ENCODE measurements around the gene MFSD6L.
A peak's percentile ranks its signal among the peaks of the same experiment; 100 is the strongest.

Gene MFSD6L, protein sequence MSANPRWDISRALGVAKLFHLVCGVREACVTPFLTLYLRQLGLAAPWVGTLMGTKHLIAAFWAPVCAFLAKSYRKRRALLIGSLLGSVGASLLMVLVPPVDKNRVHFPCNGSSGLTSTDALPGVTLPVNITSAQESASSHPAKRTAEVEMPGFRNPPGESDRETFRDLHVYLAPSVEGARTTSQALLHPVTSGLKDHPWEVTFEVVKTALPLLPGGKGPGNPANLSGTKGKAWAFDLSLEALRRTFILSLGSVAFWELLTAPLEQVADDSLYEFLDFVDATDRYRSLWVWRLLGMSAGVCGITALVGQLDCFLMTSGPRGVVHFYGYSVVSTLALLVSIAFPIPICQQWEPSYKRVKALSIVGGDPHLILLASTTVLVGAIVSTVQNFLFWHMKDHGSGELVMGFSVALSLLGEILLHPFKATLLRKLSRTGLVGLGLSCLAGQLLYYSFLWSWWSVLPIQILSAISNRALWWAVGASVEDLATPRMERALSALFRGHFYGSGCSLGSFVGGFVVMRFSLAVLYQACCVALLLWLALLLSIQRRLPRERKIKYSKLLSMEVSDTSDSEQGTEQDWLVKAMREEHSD

DNA sequence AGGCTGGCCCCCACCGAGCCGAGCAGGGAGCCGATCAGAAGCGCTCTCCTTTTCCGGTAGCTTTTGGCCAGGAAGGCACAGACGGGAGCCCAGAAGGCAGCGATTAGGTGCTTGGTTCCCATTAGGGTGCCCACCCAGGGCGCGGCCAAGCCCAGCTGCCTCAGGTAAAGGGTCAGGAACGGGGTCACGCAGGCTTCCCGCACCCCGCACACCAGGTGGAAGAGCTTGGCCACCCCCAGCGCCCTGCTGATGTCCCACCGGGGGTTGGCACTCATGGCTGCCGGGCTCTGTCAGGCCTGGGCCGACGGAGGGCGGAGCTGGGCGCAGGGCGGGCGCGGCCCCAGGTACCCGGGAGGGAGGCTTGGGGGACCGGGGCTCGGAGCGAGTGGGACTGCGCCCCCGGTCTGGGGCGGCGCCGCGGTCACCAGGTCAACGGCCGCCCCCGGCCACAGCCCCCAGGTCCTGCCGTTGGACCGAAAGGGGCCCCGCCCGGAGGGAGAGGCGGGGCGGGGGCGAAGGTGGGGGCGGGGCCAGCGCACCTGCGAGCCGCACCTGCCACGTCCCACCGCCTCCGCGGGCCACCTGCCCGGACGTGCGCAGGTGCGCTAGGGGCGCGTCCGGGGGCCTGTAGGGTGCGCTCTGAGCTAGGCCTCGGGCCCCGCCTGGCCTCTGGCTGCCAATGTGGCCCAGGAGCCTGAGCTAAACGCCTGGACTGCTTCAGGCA is at the start of gene MFSD6L:
MFSD6L (minus strand) TSS at position 520 of the 724 bp plus-strand sequence; CDS start at position 275, 245 bp downstream.
- no peak for DNase-seq (ENCODE audit: low read depth in 3 of 3)

DNA sequence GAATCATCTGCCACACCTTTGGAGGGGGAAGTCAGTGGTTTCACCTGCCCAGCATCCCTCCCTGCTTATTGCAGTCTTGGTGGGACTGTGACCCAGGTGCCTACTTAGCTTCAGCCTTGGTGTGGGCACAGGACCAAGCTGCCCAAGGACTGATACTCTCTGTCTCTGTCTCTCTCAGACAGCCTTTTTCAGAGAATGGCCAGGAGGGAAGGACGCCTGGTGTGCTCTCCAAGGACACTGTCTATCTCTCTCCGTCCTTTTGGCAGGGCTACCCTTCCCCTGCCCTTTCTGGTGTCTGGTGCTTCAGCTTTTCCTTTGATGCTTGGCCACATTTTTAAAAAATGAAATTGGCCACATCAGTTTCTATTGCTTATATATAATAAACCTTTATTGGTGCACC is 48.7 kb upstream of the MFSD6L start:
- no peak for DNase-seq (ENCODE audit: low read depth in 3 of 3)

DNA sequence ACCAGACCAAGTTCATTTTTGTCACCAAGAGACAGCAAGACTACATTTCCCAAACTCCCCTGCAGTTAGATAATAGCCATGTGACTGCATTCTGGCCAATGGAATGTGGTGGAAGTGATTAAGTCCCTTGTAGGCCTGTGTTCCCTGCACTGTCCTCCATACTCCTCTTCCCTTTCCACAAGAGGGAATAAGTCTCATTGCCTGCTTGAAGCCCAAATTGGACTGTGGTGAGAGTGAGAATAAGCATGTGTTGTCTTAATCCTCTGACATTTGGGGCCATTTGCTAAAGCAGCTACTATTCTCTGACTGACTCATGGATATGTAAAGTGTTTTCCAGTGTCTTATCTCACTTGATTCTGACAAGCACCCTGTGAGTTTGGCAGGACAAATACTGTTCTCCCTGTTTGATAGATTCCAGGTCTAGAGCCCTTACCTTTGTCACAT is 47.6 kb upstream of the MFSD6L start:
- no peak for DNase-seq (ENCODE audit: low read depth in 3 of 3)

DNA sequence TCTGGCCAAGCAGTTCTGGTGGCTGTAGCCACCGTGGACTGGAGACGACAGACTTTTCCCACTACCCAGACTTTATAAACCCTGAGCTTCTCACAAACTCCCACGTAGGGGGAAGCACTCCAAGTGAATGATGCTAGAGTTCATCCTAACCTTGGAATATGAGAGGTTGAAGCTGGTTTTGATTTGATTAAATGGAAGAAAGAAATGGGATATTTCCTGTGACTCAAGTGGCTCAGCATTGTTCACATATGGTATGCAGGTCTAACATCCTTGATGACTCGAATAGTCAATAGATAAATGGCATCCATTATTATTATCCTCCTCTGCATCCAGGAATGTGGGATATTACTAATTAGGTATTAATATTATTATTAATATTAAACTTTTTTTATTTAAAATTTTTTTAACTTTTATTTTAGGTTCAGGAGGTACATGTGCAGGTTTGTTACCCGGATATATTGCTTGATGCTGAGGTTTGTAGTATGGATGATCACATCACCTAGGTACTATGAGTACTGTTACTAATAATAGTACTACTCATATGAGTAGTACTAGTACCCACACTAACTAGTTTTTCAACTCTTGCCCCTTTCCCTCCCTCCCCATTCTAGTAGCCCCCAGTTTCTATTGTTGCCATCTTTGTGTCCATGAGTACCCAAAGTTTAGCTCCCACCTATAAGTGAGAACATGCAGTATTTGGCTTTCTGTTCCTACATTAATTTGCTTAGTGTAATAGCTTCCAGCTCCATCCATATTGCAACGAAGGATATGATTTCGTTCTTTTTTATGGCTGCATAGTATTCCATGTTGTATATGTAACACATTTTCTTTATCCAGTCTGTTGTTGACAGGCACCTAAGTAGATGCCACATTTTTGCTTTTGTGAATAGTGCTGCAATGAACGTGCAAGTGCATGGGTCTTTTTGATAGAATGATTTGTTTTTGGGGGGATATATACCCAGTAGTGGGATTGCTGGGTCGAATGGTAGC is 45.4 kb upstream of the MFSD6L start:
- no peak for DNase-seq (ENCODE audit: low read depth in 3 of 3)

DNA sequence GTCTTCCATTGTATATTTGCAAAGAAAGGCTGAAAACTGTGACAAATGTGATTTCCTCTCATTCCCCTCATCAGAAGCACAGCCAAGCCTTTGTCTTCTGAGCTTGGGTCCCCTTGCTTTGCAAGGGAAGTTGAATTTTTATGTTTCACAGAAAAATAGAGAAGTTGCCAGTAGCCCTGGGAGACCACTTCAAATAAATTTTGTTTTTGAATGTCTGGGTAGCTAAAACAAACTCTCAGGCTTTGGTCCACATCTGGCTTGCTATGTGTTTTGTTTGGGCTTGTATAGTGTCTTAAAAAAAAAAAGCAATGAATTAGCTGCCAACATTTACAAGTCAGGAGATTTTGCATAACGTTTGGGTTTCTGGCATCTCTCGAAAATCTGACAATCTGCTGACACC is 44.2 kb upstream of the MFSD6L start:
- DNase-seq (ENCODE audit: low read depth in 3 of 3) = no peak

DNA sequence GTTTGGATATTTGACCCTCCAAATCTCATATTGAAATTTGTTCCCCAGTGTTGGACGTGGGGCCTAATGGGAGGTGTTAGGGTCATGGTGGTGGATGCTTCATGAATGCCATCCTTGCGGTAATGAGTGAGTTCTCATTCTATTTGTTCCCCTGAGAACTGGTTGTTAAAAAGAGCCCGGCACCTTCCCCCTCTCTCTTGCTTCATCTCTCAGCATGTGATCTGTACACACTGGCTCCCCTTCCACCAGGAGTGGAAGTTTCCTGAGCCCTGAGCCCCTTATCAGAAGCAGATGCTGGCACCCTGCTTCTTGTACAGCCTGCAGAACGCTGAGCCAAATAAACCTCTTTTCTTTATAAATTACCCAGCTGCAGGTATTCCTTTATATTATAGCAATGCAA is 42.7 kb upstream of the MFSD6L start:
- no peak for DNase-seq (ENCODE audit: low read depth in 3 of 3)

DNA sequence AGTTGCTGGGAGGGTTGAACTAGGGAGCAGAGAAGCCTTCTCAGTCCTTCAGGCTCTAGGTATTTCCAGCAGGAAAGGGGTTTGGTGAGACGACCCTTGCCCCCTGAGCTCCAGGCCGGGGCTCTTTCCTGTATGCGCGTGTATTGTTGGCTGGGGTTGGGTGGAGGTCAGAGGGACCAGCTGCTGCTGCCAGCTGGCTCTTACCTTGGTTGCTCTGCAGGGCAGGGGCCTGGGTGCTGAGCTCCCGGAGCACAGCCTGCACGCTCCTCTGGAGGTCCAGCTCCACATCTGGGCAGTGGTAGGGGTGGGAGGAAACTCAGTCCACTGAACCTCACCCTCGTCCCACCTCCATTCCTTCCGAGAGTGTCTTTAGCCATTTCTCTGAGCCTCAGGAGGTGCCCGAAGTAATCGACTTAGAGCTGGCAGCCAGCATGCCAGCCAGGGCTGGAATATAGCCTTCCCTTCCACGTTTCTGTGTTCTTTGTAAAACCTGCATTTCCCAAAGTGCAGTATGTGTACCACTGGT is 40.3 kb upstream of the MFSD6L start:
- no peak for DNase-seq (ENCODE audit: low read depth in 3 of 3)

DNA sequence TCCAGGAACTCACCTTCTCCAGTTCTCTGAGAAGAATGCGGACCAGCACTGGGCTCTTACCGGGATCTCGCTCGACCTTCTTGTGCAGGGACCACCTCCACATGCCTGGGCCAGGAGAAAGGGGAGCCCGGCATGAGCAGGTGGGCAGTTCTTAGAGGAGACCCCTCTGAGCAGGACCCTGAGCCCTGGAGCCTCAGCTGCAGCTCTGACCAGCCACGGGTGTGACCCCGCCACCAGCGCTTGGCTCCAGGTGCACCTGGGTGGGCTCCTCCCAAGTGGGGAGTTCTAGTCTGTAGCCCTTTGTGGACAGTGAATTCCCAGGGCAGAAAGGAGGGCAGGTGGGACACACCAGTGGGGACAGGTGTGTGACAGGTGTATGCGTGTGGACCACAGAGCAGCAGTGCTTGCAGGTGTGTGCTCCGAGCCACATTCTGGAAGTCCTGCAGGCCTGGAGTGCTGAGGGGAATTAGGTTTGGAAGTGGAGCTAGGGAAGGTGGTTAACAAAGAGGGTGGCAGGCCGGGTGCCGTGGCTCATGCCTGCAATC is 39.5 kb upstream of the MFSD6L start:
- no peak for DNase-seq (ENCODE audit: low read depth in 3 of 3)

DNA sequence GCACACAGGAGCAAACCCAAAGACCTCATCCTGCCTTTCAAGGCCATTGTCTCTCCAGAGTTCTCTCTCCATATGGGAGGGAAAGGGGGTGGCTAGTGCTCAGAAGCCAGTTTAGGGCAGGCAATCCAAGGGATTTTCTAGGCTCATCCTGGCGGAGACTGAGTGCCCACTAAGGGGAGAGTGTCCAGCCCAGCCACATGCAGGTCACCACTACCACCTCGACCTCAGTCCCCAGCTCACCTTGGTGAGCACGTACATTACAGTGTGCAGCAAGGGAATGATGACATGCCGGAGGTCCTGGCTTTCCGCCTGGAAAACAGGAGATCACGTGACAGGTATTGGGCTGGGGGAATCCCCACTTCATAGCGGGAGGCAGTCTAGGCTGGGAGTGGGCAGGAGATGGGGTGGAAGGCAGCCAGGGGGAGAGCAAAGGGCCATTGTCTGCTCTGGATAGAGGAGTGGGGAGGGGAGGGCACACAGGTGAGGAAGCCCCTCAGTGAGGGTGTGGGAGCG is 38.5 kb upstream of the MFSD6L start:
- DNase-seq (ENCODE audit: low read depth in 3 of 3) = no peak

DNA sequence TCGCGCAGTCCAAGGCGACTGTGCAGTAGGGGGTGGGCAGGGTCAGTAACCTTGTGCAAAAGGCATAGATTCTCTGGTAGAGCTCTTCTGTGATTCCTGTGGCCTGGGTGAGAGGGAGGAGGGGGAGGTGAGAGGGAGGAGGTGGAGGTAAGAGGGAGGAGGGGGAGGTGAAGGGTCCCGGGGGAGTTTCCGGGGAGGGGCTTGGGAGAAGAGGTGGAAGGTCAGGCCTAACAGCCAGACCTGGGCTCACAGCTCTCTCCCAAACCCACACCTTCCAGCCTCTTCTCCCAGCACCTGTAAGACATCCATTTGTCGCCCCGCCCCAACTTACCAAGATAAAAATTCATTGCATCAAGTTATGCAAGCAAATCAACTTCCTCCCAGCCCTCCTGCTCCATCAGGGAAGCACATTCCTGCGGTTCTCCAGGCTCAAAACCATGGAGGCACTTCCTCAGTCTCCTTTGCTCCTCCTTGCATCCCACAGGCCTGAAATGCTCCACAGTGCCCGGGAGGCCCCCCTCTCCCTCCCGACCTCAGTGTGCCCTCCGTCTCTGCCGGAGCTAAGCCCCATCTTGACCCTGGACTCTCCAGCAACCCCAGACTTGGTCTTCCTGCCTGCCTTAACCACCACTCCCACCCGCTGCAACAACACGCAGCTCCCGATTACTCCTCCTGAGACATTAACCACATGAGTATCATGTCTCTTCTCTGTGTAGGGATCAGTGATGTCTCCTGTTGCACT is 37.8 kb upstream of the MFSD6L start:
- no peak for DNase-seq (ENCODE audit: low read depth in 3 of 3)

DNA sequence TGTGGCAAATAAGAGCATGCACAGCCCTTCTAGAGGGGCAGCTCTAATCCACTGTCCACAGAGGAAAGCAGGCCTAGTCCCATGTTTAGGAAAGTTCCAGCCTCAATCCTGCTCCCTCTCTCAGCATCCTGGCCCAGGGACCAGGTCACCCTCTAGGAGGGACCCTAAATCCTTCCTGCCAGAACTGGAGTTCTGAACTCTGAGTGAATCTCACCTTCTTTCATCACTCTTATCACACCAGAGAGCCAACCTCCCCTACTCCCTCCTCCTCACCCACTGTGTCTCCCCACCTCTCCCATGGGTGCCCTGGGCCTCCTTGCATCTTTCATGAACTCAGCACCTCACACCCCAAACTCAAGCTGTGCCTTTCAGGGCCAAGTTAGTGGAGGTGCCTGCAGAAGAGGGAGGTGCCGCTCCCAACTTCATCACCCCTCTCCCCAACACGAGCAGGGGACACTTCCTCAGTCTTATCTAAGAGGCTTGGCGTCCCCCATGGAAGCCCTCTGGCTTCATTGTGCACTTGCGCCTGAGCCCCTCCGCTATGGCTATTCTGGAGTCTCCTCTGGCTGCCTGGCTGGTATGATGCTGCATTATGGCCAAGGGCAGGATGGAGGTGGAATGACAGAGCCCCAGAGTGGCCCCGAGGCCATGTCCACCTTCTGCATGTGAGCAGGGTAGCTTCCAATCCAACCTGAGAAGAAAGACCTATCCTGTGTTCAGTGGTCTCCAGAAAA is 36.6 kb upstream of the MFSD6L start:
- DNase-seq (ENCODE audit: low read depth in 3 of 3) = no peak

DNA sequence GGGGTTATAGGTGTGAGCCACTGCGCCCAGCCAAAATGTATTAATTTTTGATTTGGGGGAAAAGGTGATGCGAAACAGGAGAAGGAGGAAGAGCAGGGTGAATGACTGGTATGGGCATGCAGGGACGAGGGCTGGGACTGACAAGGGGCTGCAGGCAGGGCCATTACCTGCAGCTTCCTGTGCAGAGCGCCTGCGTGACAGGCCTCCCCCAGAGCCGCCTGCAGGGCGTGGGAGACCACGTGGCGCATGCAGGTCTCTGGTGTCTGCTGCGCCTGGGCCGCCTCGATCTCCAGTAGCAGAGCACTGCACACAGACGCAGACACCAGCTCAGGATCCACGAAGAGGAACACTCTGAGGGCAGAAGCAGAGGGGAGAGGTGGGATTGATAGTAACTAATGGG is 35.9 kb upstream of the MFSD6L start:
- DNase-seq (ENCODE audit: low read depth in 3 of 3) = no peak

DNA sequence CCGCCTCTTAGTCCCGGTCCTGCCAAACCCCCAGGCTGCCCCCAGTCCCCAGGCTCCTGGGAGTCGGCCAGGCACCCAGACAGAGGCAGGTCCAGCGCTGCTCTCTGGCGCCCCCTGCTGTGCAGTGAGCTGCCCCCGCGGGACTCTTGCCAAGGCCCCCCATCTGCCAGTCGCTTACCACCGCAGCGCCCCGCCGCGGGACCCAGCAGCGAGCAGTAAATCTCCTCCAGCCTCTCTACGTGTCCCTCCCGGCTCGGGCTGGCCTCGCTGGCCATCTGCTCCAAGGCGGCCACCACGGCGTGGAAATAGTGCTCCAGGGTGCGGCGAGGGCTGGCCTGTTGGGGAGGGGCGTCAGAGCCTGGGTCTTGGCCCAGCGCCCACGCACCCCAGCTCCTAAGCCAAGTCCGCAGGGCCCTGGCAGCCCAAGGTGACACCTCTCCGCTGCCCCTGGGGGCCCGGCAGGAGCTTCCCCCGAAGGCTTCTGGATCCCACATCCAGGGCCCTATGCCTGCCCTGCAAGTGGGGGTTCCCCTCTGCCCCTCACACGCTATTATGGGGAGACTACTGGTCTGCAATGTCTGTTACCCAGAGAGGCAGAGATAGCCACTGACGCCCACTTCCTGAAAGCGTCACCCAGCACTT is 33.7 kb upstream of the MFSD6L start:
- peak; percentile 8 to 27 (median 22) for DNase-seq (ENCODE audit: low read depth in 3 of 3)

DNA sequence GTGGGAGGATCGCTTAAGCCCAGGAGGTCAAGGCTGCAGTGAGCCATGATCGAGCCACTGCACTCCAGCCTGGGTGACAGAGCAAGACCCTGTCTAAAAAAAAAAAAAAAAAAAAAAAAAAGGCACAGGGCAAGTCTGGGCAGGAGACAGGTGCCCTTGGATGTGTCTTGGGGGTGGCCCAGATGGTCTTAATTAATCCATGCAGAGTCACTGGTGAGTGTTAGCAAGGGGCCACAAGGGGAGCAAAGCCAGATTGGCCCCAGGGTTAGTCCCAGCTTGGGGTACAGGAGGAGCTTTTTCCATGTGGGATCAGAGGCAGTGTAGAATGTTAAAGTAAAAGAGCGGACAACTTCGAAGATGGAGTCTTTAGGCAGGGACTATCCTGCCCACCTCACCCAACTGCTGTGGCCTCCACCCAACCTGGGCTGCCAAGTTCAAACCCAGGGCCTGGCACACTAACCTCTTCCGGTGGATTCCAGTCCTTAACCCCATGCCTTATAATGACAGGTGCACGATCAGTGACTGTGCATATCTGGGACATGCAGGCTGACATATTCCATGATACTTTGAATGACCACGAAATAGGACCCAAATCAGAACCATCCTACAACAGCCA is 32.2 kb upstream of the MFSD6L start:
- no peak for DNase-seq (ENCODE audit: low read depth in 3 of 3)

DNA sequence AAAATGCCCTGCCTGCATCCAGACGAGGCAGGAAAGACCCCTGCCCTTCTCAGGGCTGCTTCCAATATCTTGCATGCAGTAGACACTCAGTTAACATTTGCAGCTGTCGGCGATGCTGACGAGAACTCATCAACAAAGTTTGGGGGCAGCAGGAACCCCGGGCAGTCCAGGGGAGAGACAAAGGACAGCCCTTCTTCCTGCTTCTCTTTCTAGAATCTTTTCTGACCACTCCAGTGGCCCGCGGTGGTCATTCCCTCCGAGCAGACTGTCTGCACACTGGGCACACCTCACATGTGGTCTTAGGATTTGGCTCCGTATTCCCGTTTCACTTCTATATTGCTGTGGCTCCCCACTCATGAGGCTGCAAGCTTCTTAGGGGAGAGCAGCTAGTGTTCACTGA is 31.0 kb upstream of the MFSD6L start:
- DNase-seq (ENCODE audit: low read depth in 3 of 3) = no peak

DNA sequence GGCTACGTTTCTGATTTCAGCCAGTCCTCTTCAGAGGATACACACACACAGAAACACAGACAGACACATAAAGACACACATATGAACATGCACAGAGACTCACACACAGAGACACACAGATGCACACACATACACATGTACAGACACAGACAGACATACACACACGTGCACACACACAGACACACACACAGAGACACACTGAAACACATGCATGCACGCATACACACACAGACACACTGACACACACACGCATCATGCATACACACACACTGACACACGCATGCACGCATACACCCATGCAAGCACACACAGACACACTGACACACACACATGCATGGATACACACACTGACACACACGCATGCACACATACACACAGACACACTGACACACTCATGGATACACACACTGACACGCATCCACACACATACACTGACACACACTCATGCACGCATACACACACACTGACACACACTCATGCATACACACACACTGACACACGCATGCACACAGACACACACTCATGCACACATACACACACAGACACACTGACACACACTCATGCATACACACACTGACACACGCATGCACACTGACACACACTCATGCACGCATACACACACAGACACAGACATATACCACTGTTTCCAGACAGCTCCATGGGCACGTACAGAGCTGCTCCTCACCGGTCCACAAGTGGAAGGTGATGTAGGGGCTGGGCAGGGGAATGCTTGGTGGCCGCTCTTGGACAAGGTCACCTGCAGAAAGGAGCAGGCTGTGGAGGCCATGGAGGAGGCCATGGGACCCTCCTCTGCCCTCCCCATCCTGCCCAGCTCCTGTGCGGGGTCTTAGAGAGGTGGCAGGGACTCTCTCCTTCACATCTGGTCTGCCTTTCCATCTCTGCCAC is 30.1 kb upstream of the MFSD6L start:
- no peak for DNase-seq (ENCODE audit: low read depth in 3 of 3)

DNA sequence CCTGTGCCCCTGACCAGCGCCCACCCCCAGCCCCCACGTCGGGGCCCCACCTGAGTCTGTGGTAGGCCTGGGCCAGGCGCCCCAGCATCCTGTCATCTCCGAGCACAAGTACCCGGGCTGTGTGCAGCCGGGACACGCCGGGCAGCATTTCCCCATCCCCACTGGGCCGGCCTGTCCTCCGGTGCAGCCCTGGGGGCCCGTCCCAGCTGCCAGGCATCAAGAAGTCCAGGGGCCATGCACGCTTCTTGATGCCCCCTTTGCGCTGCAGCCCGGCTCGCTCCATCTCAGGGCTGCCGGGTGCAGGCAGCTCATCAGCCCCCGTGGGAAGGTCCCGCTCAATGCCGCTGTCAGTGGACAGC is 29.3 kb upstream of the MFSD6L start:
- no peak for DNase-seq (ENCODE audit: low read depth in 3 of 3)

Measured in stimulated activated CD4-positive, alpha-beta T cell treated with anti-CD3 and anti-CD28 coated beads, TNF-alpha, amount 100 ng/mL, for 48 hours (primary cell).